WI38 (cell line): ENCODE results near the gene OR51F1.
"Not testable (repeated sequence)": the region's sequence is repeated elsewhere in the genome, so short reads cannot be mapped to it uniquely, and the experiment has no call there.

Source experiments
- H3K4me3 ChIP-seq: 2 replicates; pipeline ENCODE4 v1.5.1; 2011; ENCODE audit warnings: low read depth, mild to moderate bottlenecking, control low read depth, low read length
- TF ChIP-seq, protein P1 (sequence below): IDR thresholded peaks from 2 replicates; pipeline ENCODE4 v1.5.1; 2012; ENCODE audit warnings: low read depth, mild to moderate bottlenecking, control low read depth, low read length

OR51F1 gene, protein sequence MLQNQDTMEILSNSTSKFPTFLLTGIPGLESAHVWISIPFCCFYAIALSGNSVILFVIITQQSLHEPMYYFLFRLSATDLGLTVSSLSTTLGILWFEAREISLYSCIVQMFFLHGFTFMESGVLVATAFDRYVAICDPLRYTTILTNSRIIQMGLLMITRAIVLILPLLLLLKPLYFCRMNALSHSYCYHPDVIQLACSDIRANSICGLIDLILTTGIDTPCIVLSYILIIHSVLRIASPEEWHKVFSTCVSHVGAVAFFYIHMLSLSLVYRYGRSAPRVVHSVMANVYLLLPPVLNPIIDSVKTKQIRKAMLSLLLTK

DNA sequence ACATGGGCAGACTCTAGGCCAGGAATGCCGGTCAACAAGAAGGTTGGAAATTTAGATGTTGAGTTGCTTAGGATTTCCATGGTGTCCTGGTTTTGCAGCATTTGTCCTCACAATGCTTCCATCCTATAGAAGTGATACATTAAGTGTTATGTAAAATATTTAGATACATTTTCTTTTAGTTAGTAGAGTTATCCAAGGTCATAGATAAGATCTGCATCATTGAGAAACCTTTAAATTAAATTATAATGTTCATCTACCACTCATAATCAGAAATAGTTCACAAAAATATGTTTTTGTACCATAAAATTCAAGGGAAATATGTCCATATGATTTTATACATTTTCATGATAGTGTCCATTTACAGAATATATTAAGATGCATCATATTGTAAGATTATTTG lies at the start of gene OR51F1:
Gene OR51F1, minus strand, starts transcription at position 101 of the 400 bp plus-strand sequence. Its CDS starts 0 bp downstream, at position 101.
- TF ChIP-seq, protein P1, sequence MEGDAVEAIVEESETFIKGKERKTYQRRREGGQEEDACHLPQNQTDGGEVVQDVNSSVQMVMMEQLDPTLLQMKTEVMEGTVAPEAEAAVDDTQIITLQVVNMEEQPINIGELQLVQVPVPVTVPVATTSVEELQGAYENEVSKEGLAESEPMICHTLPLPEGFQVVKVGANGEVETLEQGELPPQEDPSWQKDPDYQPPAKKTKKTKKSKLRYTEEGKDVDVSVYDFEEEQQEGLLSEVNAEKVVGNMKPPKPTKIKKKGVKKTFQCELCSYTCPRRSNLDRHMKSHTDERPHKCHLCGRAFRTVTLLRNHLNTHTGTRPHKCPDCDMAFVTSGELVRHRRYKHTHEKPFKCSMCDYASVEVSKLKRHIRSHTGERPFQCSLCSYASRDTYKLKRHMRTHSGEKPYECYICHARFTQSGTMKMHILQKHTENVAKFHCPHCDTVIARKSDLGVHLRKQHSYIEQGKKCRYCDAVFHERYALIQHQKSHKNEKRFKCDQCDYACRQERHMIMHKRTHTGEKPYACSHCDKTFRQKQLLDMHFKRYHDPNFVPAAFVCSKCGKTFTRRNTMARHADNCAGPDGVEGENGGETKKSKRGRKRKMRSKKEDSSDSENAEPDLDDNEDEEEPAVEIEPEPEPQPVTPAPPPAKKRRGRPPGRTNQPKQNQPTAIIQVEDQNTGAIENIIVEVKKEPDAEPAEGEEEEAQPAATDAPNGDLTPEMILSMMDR = no peak
- H3K4me3 ChIP-seq = no peak within 1 kb of the TSS

- TF ChIP-seq, protein P1 = no peak
- no peak overlapping the region for H3K4me3 ChIP-seq
These were observed 39.5 kb upstream of the OR51F1 start for GRCh38 chr11:4809246-4809645.

DNA sequence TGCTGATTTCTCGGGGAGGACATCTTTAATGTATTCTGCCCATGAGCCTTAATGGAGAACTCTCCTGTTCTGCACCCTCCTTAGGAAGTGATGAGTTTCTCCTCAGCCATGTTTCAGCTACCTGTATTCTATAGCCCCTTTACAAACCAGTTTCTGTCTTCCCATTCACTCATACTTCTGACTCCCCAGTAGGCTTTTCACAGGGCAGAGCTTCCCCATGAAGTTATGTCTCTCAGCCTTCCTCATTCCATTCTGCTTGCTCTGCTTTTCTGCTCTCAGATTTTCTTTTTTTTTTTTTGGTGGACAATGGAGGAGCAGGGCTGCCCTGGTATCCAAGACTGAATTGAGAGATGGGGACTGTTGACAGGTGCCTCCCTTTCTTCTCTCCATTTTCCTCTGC lies 38.7 kb upstream of the OR51F1 start:
- TF ChIP-seq, protein P1 = no peak

DNA sequence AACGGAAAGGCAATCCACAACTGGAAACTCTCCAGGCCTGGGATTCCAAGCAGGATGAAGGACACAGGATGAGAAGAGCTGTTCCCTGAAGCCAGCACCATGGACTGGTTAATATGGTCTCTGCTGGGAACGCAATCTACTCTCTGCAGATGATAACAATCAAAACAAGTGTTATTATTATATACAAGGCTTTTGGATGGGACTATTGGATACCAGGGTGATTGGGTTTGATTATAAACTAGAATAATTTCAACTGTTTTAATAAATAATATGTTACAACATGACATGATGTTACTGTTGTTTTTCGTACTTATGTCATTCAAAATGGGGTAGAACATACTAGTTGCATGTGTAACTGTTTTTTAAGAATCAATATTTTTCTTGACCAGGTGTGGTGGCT lies 34.5 kb upstream of the OR51F1 start, which contains the start of gene OR52R1:
Gene OR52R1, minus strand, starts transcription at position 101 of the 400 bp plus-strand sequence. Its CDS starts 0 bp downstream, at position 101.
- H3K4me3 ChIP-seq = no peak within 1 kb of the TSS
- TF ChIP-seq, protein P1 = no peak

More for the DNA sequence above, 38.7 kb upstream of the OR51F1 start:
- no peak overlapping the region for H3K4me3 ChIP-seq

DNA sequence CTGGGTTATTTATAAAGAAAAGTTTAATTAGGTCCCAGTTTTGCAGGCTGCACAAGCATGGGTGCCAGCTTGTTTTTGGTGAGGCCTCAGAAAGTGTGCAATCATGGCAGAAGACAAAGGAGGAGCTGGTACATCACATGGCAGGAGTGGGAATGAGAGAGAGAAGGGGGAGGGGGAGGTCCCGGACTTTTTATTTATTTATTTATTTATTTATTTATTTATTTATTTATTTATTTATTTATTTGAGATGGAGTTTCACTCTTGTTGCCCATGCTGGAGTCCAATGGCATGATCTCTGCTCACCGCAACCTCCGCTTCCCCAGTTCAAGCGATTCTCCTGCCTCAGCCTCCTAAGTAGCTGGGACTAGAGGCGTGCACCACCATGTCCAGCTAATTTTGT lies 31.6 kb upstream of the OR51F1 start:
- H3K4me3 ChIP-seq = not testable (repeated sequence)

- TF ChIP-seq, protein P1 = no peak
These were observed 28.9 kb upstream of the OR51F1 start for GRCh38 chr11:4798427-4799183.

GRCh38 chr11:4797206-4797605 lies 27.5 kb upstream of the OR51F1 start:
- no peak overlapping the region for H3K4me3 ChIP-seq
- TF ChIP-seq, protein P1 = no peak

More at GRCh38 chr11:4798427-4799183, 28.9 kb upstream of the OR51F1 start:
- H3K4me3 ChIP-seq = no peak overlapping the region
